Bronchial smooth muscle cell (primary cell): Measurements from ENCODE around the gene MORF4L2. TPM values are rescaled to one million over a fixed set of nuclear protein-coding genes. Genes with fewer than 3 reads are reported as not detected.

Experiments used
- total RNA-seq: library from RNA; depleted of rRNA; stranded (reverse); fragments of >200 nt; gene quantifications from 2 replicates; pipeline ENCODE4 v1.2.1, GENCODE V29; 2014

The MORF4L2 gene, protein sequence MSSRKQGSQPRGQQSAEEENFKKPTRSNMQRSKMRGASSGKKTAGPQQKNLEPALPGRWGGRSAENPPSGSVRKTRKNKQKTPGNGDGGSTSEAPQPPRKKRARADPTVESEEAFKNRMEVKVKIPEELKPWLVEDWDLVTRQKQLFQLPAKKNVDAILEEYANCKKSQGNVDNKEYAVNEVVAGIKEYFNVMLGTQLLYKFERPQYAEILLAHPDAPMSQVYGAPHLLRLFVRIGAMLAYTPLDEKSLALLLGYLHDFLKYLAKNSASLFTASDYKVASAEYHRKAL
- 263 and 335 TPM in 2 replicates for total RNA-seq

DNA sequence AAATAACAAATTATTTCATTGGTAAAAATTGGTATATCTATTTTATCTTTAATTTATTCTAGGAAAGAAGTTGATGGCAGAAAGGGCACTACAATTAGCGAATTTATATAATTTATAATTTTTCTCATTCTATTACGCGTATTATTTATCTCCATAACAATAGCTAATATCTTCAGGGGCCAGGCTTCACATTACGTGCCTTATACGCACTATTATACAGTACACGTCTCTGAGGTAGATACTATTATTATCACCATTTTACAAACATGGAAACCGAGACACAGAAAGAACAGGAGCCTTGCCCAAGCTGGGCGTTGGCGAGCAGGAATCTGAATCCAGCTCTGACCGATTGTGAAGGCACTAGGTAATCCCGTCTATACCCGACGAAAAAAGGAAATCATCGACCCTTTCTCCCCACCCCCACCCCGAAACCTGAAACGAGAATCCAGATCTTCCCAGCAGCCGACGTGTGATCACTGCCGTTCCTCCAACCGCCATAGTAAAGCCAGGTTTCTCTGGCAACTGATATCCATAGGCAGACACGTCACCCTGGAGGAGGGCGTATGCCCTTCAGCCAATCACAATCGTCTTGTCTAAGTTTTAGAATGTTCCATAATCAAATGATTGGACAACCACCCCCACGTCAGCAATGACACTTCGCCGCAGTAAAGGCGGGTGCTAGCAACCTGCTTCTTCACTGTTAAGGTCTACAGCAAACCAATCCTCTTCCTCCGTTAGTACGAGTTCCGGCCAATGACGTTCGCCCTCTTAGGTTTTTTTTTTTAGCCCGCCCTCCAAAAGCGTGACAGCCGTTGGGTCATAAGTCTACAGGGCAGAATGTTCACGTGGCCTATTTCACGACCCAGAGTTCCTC is at the start of gene MORF4L2:
TSS of gene MORF4L2 (minus strand) at position 501 of the 874 bp plus-strand sequence. CDS start 9,672 bp downstream, outside the sequence.

DNA sequence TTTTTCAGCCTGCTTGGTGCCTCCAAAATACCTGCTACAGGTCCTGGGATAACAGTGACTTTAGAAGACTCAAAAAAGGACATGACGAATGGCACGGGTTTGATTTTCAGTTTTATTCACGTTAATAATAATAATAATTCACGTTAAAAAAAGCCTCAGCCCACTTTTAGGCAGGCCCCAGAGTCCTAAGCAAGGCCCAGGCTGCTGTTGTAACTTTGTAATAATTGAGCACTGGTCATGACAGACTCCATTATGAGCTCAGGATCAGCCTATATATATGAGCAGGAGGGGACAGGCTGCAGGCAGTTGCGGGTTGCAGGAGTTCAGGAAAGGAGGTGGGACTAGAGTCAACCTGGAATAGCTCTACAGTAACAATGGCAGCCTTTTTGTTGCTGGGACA is 24.1 kb upstream of the MORF4L2 start, which contains the start of gene TMEM31:
TSS of gene TMEM31 (plus strand) at position 301 of the 400 bp plus-strand sequence. CDS start 1,350 bp downstream, outside the sequence.

DNA sequence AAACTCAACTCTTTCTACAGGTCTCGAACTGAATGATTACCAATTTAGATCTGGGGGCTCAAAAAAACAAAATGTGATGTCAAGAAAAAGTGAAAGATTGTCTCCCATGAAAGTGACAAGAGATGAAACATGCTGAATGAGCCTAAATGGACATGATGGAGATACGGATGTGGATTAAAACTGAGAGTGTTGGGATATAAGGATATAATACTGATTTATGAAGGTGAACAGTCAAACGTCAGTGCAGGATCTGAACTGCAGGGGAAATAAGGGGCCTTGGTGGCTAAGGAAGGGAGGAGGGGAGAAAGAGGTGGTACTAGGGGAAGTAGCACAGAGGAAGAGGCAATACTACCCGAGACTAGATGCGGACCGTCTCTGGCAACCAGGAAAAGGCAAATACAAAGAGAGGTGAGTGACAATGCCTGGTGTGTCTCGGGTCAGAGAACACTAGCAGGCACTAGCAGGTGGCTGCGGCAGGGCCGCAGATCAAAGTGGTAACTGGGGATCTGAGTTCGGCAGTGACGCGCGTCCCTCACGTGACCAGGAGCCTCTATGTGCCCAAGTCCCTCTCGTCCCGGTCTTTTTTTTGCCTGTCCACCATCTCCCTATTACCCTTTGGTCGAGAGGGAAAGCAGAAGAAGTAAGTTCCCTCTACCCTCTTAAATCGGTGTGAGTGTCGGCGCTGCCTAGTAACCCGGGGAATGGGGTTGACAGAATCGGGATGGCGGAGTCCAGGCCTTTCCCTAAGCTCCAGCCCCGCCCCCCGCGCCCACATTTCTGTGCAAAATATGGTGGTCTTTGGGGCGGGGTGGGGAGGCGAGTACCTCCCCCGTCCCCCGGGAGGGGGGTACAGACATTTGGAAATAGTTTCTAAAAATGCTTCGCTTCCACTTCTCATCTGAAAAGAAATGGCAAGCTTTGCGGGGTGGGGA is 57.8 kb downstream of the MORF4L2 start, which contains the start of gene TCEAL1:
TSS of gene TCEAL1 (plus strand) at position 590 of the 932 bp plus-strand sequence. CDS start 942 bp downstream, outside the sequence.

Other genes with a start within 250 kb of the MORF4L2 start
- gene RAB40A, start 167.2 kb downstream of the MORF4L2 start, total RNA-seq = 0.09 and 0.16 TPM in 2 replicates
- 61.0 and 73.0 TPM in 2 replicates for gene TCEAL4, start 101.2 kb downstream of the MORF4L2 start, total RNA-seq
- gene TCEAL3, start 78.7 kb downstream of the MORF4L2 start, total RNA-seq = 13.6 and 28.2 TPM in 2 replicates
- 13.8 and 24.7 TPM in 2 replicates for gene TCEAL1, start 57.7 kb downstream of the MORF4L2 start, total RNA-seq
- not detected in 2 replicates for gene TMEM31, start 24.2 kb upstream of the MORF4L2 start, total RNA-seq
- gene PLP1, start 90.1 kb upstream of the MORF4L2 start, total RNA-seq = 0.26 and 0.32 TPM in 2 replicates
- 0.77 and 1.1 TPM in 2 replicates for gene RAB9B, start 145.6 kb upstream of the MORF4L2 start, total RNA-seq